Neural progenitor cell (in vitro differentiated cells): ENCODE measurements around the gene NCKAP5. TPM values are rescaled to one million over a fixed set of nuclear protein-coding genes. Genes with fewer than 3 reads are reported as not detected.

Experiments
- DNase-seq: peaks from one replicate; pipeline ENCODE4 v3.0.0-alpha.2; 2016; ENCODE audit warnings: low spot score
- H2AFZ ChIP-seq: fragments of 200-600 bp; sonication (generic); replicated peaks from 2 replicates; pipeline ENCODE4 v1.6.1; 2016; ENCODE audit warnings: antibody characterized with exemption
- H3F3A ChIP-seq: fragments of 200-600 bp; sonication (generic); 2 replicates; pipeline ENCODE4 v1.6.1; 2016; ENCODE audit warnings: antibody characterized with exemption, low read depth
- H3K27ac ChIP-seq: fragments of 200-600 bp; sonication (generic); 2 replicates; pipeline ENCODE4 v1.5.1; 2016; ENCODE audit warnings: mild to moderate bottlenecking
- H3K27me3 ChIP-seq: fragments of 200-600 bp; sonication (generic); 2 replicates; pipeline ENCODE4 v1.6.1; 2016; ENCODE audit warnings: mild to moderate bottlenecking, moderate library complexity
- H3K36me3 ChIP-seq: fragments of 200-600 bp; sonication (generic); 2 replicates; pipeline ENCODE4 v1.5.1; 2016
- H3K4me1 ChIP-seq: fragments of 200-600 bp; sonication (generic); 2 replicates; pipeline ENCODE4 v1.6.1; 2016; ENCODE audit warnings: mixed run types
- H3K4me2 ChIP-seq: fragments of 200-600 bp; sonication (generic); 2 replicates; pipeline ENCODE4 v1.6.1; 2016
- H3K4me3 ChIP-seq: fragments of 200-600 bp; sonication (generic); 2 replicates; pipeline ENCODE4 v1.5.1; 2016
- H3K79me2 ChIP-seq: fragments of 200-600 bp; sonication (generic); 2 replicates; pipeline ENCODE4 v1.6.1; 2016; ENCODE audit warnings: low read depth
- H3K9ac ChIP-seq: fragments of 200-600 bp; sonication (generic); 2 replicates; pipeline ENCODE4 v1.6.1; 2016
- H3K9me3 ChIP-seq: fragments of 200-600 bp; sonication (generic); 2 replicates; pipeline ENCODE4 v1.5.1; 2016; ENCODE audit warnings: low read depth
- H4K20me1 ChIP-seq: fragments of 200-600 bp; sonication (generic); 2 replicates; pipeline ENCODE4 v1.6.1; 2016; ENCODE audit warnings: low read depth
- H3K27ac Mint-ChIP-seq: 3 replicates; pipeline ENCODE4 v1.8.0; 2021; ENCODE audit warnings: mixed read lengths
- H3K27me3 Mint-ChIP-seq: 2 replicates; pipeline ENCODE4 v1.8.0; 2022; ENCODE audit warnings: low read depth, mild to moderate bottlenecking, inconsistent platforms, moderate library complexity, mixed read lengths; ENCODE audit not compliant: insufficient read depth
- H3K36me3 Mint-ChIP-seq: 3 replicates; pipeline ENCODE4 v1.8.0; 2021; ENCODE audit warnings: mixed read lengths
- H3K4me1 Mint-ChIP-seq: 3 replicates; pipeline ENCODE4 v1.8.0; 2021; ENCODE audit warnings: mixed read lengths
- H3K4me3 Mint-ChIP-seq: 3 replicates; pipeline ENCODE4 v1.8.0; 2021; ENCODE audit warnings: mild to moderate bottlenecking, moderate library complexity, mixed read lengths
- H3K9me3 Mint-ChIP-seq: 3 replicates; pipeline ENCODE4 v1.8.0; 2020; ENCODE audit warnings: mixed read lengths
- EZH2 ChIP-seq: fragments of 200-600 bp; sonication (generic); IDR thresholded peaks from 2 replicates; pipeline ENCODE4 v1.6.1; 2017; ENCODE audit warnings: antibody characterized with exemption, mild to moderate bottlenecking, moderate library complexity
- EZH2phosphoT487 ChIP-seq: fragments of 200-600 bp; sonication (generic); IDR thresholded peaks from 2 replicates; pipeline ENCODE4 v1.6.1; 2017; ENCODE audit warnings: antibody characterized with exemption
- total RNA-seq: library from RNA; depleted of rRNA; stranded (reverse); fragments of >200 nt; gene quantifications from 2 replicates; pipeline ENCODE4 v1.2.3, GENCODE V29; 2015; ENCODE audit warnings: low replicate concordance
- TF ChIP-seq, protein P1 (sequence below): fragments of 200-600 bp; sonication (generic); IDR thresholded peaks from 2 replicates; pipeline ENCODE4 v1.5.1; 2017; ENCODE audit warnings: antibody characterized with exemption, mild to moderate bottlenecking

NCKAP5 gene
- total RNA-seq, 1 donor from 2014 or later = 0.47 TPM

DNA sequence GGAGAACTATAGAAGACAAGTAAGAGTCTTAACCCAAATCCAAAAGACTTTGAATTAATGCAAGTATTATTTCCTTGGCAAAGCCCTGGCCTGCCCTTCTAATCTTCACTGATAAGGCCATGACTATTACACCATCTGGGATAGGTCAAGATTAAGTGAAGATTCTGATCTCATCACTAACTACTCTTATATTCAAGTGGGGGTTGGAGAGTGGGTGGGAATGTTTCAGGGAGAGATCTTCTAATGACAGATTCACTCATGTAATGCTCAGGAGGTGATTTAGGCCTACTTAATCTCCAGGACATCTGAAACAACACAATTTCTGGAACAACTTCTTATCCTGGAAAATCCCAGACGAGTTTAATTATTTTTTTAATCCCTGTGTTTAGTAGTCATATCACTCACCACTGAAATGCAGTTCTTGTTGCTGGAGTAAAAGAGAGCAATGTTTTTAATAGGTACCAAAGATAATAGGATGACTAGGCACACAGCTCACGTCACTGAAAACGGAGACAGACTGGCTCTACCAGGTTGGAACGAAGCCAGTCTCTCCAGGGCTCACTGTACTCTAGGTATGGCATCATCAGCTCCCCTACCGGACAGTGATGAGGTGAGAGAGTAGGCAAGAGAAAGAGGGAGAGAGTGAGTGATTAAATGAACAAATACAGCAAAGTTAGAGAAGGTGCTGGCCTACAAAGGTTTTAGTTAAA, 133.1 kb downstream of the NCKAP5 start:
- H3K36me3 Mint-ChIP-seq = peaks cover 5% of the 10 kb centered on the region
- no peak for DNase-seq
- no peak overlapping the region for H2AFZ ChIP-seq
- H3K79me2 ChIP-seq = no peaks in the 10 kb centered on the region
- no peaks in the 10 kb centered on the region for H4K20me1 ChIP-seq
- no peaks in the 10 kb centered on the region for H3K36me3 ChIP-seq
- H3K27ac Mint-ChIP-seq = no peak overlapping the region
- no peak overlapping the region for H3K27ac ChIP-seq
- H3K4me3 Mint-ChIP-seq = no peak overlapping the region
- no peaks in the 10 kb centered on the region for H3K4me1 ChIP-seq
- no peaks in the 10 kb centered on the region for H3K9me3 Mint-ChIP-seq
- no peaks in the 10 kb centered on the region for H3K27me3 Mint-ChIP-seq
- H3K4me2 ChIP-seq = no peak overlapping the region
- no peaks in the 10 kb centered on the region for H3K9me3 ChIP-seq
- H3F3A ChIP-seq = no peaks in the 10 kb centered on the region
- H3K9ac ChIP-seq = no peak overlapping the region
- no peak overlapping the region for H3K4me3 ChIP-seq
- peaks cover 25% of the 10 kb centered on the region for H3K4me1 Mint-ChIP-seq
- H3K27me3 ChIP-seq = no peaks in the 10 kb centered on the region
- TF ChIP-seq EZH2 (no peak), EZH2phosphoT487 (no peak)
- TF ChIP-seq, protein P1, sequence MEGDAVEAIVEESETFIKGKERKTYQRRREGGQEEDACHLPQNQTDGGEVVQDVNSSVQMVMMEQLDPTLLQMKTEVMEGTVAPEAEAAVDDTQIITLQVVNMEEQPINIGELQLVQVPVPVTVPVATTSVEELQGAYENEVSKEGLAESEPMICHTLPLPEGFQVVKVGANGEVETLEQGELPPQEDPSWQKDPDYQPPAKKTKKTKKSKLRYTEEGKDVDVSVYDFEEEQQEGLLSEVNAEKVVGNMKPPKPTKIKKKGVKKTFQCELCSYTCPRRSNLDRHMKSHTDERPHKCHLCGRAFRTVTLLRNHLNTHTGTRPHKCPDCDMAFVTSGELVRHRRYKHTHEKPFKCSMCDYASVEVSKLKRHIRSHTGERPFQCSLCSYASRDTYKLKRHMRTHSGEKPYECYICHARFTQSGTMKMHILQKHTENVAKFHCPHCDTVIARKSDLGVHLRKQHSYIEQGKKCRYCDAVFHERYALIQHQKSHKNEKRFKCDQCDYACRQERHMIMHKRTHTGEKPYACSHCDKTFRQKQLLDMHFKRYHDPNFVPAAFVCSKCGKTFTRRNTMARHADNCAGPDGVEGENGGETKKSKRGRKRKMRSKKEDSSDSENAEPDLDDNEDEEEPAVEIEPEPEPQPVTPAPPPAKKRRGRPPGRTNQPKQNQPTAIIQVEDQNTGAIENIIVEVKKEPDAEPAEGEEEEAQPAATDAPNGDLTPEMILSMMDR = no peak

DNA sequence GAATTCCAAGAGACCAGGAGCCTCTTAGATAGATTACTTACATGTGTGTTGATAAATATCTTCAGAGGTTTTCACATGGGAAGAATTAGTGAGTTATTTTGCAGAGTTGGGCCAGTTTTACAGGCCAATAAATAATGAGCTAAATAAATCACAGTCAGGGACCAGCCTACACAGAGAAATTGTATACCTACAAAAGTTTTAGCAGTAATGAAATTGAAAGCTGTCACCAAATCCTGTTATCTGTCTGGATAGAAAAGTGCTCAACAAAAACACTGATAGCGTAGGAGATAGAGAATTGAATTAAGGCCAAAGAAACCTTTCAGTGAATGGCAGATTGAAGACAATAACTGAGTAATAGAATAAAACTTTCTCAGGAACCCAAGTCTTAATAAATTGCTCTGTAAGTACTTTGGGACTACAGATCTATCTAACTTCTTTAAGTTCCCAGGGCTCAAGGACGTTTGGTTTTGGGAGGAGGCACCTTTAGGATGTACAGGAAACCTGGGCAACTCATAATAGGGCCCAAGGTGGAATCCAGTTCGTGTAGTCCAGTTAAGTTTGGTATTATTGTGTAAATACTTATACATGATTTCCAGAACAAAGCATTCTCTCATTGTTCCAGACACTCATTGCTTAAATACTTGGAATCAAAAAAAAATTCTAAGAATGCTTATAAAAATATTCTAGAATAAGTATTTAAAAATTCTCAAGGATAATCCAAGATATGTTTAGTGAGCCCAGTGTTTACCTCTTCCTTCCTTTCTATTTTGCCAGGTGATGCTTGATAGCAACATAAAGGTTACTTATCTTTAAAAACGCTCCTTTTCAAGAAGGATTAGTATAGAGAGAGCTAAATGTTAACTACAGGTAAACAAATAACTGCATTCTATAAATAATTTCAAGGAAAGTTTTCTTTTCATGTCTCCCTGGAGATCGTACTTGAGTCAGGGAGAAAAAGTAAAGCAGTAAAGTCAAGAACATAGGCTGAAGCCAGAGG, 134.5 kb downstream of the NCKAP5 start:
- no peaks in the 10 kb centered on the region for H3K27me3 Mint-ChIP-seq
- peaks cover 3% of the 10 kb centered on the region for H3K9me3 Mint-ChIP-seq
- TF ChIP-seq, protein P1 = no peak
- TF ChIP-seq EZH2 (no peak), EZH2phosphoT487 (no peak)
- no peak overlapping the region for H3K27ac ChIP-seq
- H3K27ac Mint-ChIP-seq = no peak overlapping the region
- H3F3A ChIP-seq = no peaks in the 10 kb centered on the region
- H2AFZ ChIP-seq = no peak overlapping the region
- H3K4me3 ChIP-seq = no peak overlapping the region
- peaks cover 5% of the 10 kb centered on the region for H3K36me3 Mint-ChIP-seq
- H3K4me1 ChIP-seq = no peaks in the 10 kb centered on the region
- H3K9me3 ChIP-seq = no peaks in the 10 kb centered on the region
- H3K4me3 Mint-ChIP-seq = no peak overlapping the region
- H3K79me2 ChIP-seq = no peaks in the 10 kb centered on the region
- H3K9ac ChIP-seq = no peak overlapping the region
- no peaks in the 10 kb centered on the region for H4K20me1 ChIP-seq
- H3K36me3 ChIP-seq = no peaks in the 10 kb centered on the region
- H3K4me1 Mint-ChIP-seq = peaks cover 13% of the 10 kb centered on the region
- no peaks in the 10 kb centered on the region for H3K27me3 ChIP-seq
- no peak overlapping the region for H3K4me2 ChIP-seq
- DNase-seq = no peak

DNA sequence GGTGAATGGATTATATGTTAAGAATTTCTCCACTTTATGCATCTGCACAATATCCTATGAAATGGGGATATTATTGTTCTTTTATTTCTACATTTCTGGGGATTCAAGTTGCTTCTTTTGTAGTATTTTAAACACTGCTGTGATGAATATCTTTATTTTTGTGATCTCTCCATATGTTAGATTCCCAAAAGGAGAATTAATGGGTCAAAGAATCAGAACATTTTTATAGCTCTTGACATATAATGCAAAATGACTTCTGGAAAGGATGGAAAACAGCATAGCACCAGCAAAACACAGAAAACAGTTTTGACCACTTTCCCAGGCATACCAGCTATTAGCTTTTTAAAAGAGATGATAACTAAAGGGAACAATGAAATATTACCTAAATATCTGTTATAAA, 135.5 kb downstream of the NCKAP5 start:
- Histone ChIP-seq H4K20me1 (no peaks in the 10 kb centered on the region), H2AFZ (no peak overlapping the region), H3K36me3 (no peaks in the 10 kb centered on the region), H3F3A (no peaks in the 10 kb centered on the region), H3K27ac (no peak overlapping the region), H3K79me2 (no peaks in the 10 kb centered on the region), H3K9me3 (no peaks in the 10 kb centered on the region), H3K9ac (no peak overlapping the region), H3K4me3 (no peak overlapping the region), H3K4me1 (no peaks in the 10 kb centered on the region), H3K27me3 (no peaks in the 10 kb centered on the region), H3K4me2 (no peak overlapping the region)
- no peak overlapping the region for H3K27ac Mint-ChIP-seq
- H3K4me3 Mint-ChIP-seq = no peak overlapping the region
- peaks cover 3% of the 10 kb centered on the region for H3K9me3 Mint-ChIP-seq
- H3K4me1 Mint-ChIP-seq = peaks cover 13% of the 10 kb centered on the region
- DNase-seq = no peak
- no peaks in the 10 kb centered on the region for H3K27me3 Mint-ChIP-seq
- no peak for TF ChIP-seq EZH2
- TF ChIP-seq, protein P1 = no peak
- peaks cover 5% of the 10 kb centered on the region for H3K36me3 Mint-ChIP-seq
